ENCODE results near the gene TFF3.

TFF3 gene

DNA sequence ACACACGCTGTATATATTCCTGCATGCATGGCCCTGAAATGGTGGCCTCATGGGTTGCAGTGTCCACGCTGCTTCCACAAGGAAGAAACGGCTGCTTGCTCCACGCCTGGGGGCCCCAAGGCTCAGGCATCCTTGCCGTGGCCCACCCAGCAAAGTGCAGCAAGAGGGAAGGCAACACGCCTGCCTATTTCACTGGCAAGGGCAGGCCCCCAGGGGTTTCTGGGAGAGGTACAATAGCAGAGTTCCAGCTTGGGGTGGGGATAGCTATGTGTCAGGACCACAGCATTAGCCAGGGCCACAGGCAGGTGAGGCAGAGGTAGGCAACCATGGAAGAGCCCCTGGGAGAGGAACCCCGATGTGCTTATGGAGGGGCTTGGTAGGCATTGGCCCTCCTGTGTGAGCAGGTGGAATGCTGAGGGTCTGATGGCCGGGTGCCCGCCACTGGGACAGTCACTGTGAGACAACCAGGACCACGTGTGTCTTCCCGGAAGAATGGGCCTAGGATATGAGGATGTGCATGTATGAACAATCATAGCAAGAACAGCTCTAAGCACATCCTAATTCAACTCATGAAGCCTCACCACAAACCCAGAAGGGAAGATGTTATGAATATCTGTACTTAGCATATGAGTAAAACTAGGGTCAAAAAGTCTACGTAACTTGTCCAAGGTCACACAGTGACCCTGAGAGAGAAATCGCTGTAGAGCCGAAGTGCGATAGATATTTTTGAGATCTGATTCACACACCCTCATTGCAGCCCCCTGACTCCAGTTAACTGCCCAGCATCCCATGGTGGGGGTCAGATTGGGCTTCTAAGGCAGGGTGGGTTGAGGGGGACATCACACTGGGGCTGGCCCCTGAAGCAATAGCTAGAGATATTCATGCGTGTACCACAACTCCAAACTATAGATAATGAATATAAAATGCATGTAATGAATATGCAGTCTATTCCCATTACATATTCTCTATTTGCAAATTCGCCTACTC is 23.8 kb upstream of the TFF3 start:
- no peak for TF ChIP-seq POLR2AphosphoS5 (IDR thresholded peaks at IDR 0.05; ENCODE audit: low read depth, low read length)
- TF ChIP-seq, protein P1, sequence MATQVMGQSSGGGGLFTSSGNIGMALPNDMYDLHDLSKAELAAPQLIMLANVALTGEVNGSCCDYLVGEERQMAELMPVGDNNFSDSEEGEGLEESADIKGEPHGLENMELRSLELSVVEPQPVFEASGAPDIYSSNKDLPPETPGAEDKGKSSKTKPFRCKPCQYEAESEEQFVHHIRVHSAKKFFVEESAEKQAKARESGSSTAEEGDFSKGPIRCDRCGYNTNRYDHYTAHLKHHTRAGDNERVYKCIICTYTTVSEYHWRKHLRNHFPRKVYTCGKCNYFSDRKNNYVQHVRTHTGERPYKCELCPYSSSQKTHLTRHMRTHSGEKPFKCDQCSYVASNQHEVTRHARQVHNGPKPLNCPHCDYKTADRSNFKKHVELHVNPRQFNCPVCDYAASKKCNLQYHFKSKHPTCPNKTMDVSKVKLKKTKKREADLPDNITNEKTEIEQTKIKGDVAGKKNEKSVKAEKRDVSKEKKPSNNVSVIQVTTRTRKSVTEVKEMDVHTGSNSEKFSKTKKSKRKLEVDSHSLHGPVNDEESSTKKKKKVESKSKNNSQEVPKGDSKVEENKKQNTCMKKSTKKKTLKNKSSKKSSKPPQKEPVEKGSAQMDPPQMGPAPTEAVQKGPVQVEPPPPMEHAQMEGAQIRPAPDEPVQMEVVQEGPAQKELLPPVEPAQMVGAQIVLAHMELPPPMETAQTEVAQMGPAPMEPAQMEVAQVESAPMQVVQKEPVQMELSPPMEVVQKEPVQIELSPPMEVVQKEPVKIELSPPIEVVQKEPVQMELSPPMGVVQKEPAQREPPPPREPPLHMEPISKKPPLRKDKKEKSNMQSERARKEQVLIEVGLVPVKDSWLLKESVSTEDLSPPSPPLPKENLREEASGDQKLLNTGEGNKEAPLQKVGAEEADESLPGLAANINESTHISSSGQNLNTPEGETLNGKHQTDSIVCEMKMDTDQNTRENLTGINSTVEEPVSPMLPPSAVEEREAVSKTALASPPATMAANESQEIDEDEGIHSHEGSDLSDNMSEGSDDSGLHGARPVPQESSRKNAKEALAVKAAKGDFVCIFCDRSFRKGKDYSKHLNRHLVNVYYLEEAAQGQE (IDR thresholded peaks at IDR 0.05; ENCODE audit: insufficient read depth in 1 of 2, low read depth in 2 of 2, low read length in 2 of 2) = no peak
- TF ChIP-seq SIN3A (IDR thresholded peaks at IDR 0.05; ENCODE audit: borderline replicate concordance, insufficient read depth, low read length) = no peak
- no peak for TF ChIP-seq FOXP2 (optimal IDR thresholded peaks at IDR 0.05; ENCODE audit: borderline replicate concordance, extremely low read depth, extremely low read length, insufficient read depth)
- no peak for TF ChIP-seq TAF1 (IDR thresholded peaks at IDR 0.05; ENCODE audit: borderline replicate concordance, insufficient read depth, low read length)

DNA sequence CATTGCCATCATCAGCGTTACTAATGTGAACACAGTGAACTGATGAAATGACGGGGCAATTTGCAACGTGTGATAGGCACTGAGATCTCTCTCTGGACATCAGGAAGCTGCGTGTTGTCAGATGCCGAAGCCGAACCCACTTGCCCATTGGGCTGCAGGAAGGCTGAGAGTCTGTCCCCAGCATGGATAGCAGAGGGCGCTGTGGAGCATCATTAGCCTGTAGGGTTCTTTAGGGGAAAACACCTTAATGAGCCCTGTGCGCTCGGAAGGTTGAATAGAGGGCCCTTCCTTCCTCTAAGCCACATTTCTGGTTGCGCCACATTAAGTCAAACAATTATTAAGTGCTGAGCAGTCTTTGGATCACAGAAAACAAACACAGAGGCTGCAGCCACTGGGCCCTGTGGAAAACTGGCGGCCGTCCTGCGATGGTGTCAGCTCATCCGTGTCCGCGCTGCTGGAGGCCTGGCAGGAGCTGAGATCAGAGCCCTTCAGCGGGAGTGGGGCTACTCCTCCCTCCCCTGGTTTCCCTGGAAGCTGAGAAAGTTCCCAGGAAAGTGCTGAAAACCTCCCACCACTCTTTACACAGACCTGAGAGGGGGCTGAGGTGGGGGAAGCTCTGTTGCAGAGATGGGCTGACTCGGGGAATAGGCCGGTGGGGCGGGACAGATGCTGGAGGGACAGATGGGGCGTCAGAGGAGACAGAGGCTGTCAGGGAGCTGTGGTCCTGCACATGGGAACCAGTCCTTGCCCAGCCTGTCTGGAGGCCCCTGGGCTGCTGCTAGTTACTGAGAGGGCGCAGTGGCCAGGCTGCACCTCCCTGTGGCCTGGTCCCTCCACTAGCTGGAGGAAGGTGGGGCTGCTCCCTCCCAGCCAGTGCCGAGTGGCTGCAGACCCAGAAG is 22.9 kb upstream of the TFF3 start:
- TF ChIP-seq SIN3A (IDR thresholded peaks at IDR 0.05; ENCODE audit: borderline replicate concordance, insufficient read depth, low read length) (no peak), FOXP2 (optimal IDR thresholded peaks at IDR 0.05; ENCODE audit: borderline replicate concordance, extremely low read depth, extremely low read length, insufficient read depth) (no peak), POLR2AphosphoS5 (IDR thresholded peaks at IDR 0.05; ENCODE audit: low read depth, low read length) (no peak), TAF1 (IDR thresholded peaks at IDR 0.05; ENCODE audit: borderline replicate concordance, insufficient read depth, low read length) (no peak)
- TF ChIP-seq, protein P1 (IDR thresholded peaks at IDR 0.05; ENCODE audit: insufficient read depth in 1 of 2, low read depth in 2 of 2, low read length in 2 of 2) = no peak

DNA sequence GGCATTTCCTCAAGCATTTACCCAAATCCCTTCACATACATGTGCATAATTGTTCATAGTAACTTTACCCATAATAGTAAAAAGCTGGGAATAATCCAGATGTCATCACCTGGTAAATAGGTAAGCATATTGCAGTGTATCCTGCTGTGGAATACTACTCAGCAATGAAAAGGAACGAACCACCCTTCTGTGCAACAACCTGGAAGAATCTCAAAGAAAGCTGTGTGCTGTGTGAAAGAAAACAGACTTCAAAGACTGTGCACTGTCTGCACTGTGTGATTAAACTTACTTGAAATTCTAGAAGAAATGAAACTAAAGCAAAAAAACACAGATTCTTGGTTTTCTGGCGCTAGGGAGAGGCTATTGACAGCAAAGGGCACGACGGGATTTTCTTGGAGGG is 22.1 kb upstream of the TFF3 start:
- no peak for TF ChIP-seq TAF1 (IDR thresholded peaks at IDR 0.05; ENCODE audit: borderline replicate concordance, insufficient read depth, low read length)
- no peak for TF ChIP-seq POLR2AphosphoS5 (IDR thresholded peaks at IDR 0.05; ENCODE audit: low read depth, low read length)
- TF ChIP-seq, protein P1 (IDR thresholded peaks at IDR 0.05; ENCODE audit: insufficient read depth in 1 of 2, low read depth in 2 of 2, low read length in 2 of 2) = no peak
- TF ChIP-seq SIN3A (IDR thresholded peaks at IDR 0.05; ENCODE audit: borderline replicate concordance, insufficient read depth, low read length) = no peak
- TF ChIP-seq FOXP2 (optimal IDR thresholded peaks at IDR 0.05; ENCODE audit: borderline replicate concordance, extremely low read depth, extremely low read length, insufficient read depth) = no peak

DNA sequence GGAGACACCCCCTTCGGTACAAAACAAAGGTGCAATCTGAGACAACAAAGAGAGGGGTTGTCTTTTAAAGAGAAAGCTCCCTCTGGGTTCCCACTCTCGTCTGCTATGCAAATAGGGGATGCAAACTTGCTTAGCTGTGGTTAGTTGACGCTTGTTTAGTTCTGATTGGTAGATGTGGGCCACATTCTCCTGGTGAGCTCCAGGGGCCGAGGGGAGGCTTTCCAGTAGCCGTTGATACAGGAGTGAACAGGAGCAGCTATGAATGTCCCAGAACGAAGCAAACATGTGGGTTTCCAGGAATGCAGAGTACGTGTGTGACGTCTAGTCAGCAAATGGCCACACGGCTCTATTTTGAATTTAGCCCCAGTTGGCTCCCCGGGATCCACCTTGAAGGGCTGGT is 20.8 kb upstream of the TFF3 start:
- TF ChIP-seq TAF1 (IDR thresholded peaks at IDR 0.05; ENCODE audit: borderline replicate concordance, insufficient read depth, low read length) = no peak
- no peak for TF ChIP-seq SIN3A (IDR thresholded peaks at IDR 0.05; ENCODE audit: borderline replicate concordance, insufficient read depth, low read length)
- no peak for TF ChIP-seq FOXP2 (optimal IDR thresholded peaks at IDR 0.05; ENCODE audit: borderline replicate concordance, extremely low read depth, extremely low read length, insufficient read depth)
- TF ChIP-seq POLR2AphosphoS5 (IDR thresholded peaks at IDR 0.05; ENCODE audit: low read depth, low read length) = no peak
- TF ChIP-seq, protein P1 (IDR thresholded peaks at IDR 0.05; ENCODE audit: insufficient read depth in 1 of 2, low read depth in 2 of 2, low read length in 2 of 2) = no peak

All from PFSK-1 (cell line).